Renal pelvis (tissue), 4 donors: ENCODE data around the gene CPT1A. TPM values are rescaled to one million over a fixed set of nuclear protein-coding genes. Genes with fewer than 3 reads are reported as not detected.
A peak's percentile ranks its signal among the peaks of the same experiment; 100 is the strongest.

ENCODE experiments used
- DNase-seq: peaks from one replicate; pipeline ENCODE4 v3.0.0-alpha.2; 2013
- polyA plus RNA-seq, 3 donors: library from polyadenylated mRNA; unstranded; fragments of 120-200 nt; gene quantifications; one replicate each; pipeline ENCODE4 v1.2.1, GENCODE V29; 2013; ENCODE audit not compliant: insufficient read length in 3 of 3

CPT1A gene
- polyA plus RNA-seq, 3 donors = 30.8 to 35.6 (median 35.4) TPM

GRCh38 chr11:68835749-68836148 lies 6.0 kb downstream of the CPT1A start:
- no peak for DNase-seq

- no peak for DNase-seq
Observed at GRCh38 chr11:68835328-68835727, 6.4 kb downstream of the CPT1A start.

DNA sequence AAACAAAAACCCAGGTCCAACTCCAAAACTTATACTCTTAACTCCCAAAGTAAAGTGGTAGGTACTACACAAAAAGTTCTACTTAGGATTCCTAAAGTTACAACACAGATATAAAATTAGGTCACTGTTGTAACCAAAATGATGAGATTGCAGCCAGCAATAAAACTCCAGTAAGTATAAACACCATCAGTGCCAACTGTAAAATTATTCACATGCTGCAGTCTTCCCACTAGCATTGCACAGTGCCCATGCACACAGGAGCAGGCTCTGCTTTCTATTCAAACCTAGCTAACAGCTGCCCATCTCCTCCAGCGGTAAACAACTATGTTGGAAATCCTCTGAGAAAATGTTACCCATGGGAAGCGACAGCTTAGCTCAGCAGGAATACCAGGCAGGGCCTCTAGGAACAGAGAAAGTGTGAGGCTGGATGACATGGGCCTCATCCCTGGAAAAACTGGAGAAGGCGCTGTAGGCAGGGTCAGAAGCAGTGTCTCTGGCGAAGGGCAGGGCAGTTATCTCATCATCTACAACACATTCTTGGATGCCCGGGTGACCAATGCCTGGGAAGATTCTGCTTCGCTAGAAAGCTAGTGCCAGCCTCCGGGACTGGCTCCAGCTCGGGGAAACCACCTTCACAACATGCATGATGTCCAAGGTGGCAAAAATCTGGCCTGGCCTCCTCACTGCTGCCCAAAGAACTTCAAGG lies 9.1 kb downstream of the CPT1A start:
- DNase-seq = no peak

- DNase-seq = no peak
Observed at GRCh38 chr11:68831124-68831523, 10.6 kb downstream of the CPT1A start.

GRCh38 chr11:68829581-68829980 lies 12.1 kb downstream of the CPT1A start:
- DNase-seq = no peak

GRCh38 chr11:68828957-68829356 lies 12.8 kb downstream of the CPT1A start:
- no peak for DNase-seq

- no peak for DNase-seq
Observed at GRCh38 chr11:68828155-68828931, 13.4 kb downstream of the CPT1A start.

GRCh38 chr11:68827733-68828132 lies 14.0 kb downstream of the CPT1A start:
- DNase-seq = no peak

- DNase-seq = no peak
Observed at GRCh38 chr11:68826726-68827125, 15.0 kb downstream of the CPT1A start.

DNA sequence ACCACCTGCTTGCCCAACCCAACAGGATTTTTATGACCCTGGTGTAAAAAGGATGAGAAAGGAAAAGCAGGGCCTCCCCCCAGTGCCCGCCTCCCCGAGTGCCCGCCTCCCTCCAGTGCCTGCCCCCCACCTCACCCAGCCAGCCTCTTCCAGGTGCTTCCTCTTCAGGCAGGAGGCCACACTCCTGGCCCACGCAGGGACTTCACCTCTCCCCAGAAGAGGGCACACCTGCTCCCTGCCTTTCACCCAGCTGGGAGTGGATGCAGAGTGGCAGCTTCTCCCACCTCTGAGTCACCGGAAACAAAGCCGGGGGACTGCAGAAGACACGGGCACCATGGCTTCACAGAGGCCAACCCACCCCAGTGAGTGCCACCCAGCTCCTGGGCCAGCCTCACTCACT lies 16.1 kb downstream of the CPT1A start:
- peak; percentile 15 for DNase-seq

DNA sequence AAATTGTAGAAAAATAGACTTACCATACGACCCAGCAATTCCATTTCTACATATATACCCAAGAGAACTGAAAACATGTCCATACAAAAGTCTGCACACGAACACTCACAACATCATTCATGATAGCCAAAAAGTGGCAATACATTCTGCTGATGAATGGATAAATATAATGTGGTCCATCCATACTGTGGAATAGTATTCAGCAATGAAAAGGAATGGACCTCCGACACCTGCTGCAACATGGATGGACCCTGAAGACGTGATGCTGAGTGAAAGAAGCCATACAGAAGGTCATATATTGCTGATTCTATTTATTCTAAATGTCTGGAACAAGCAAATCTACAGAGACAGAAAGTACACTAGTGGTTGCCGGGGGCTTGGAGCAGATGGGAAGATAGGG lies 19.2 kb downstream of the CPT1A start:
- DNase-seq = no peak

- no peak for DNase-seq
Observed at GRCh38 chr11:68821670-68822069, 20.0 kb downstream of the CPT1A start.

GRCh38 chr11:68819362-68819761 lies 22.4 kb downstream of the CPT1A start:
- DNase-seq = no peak

DNA sequence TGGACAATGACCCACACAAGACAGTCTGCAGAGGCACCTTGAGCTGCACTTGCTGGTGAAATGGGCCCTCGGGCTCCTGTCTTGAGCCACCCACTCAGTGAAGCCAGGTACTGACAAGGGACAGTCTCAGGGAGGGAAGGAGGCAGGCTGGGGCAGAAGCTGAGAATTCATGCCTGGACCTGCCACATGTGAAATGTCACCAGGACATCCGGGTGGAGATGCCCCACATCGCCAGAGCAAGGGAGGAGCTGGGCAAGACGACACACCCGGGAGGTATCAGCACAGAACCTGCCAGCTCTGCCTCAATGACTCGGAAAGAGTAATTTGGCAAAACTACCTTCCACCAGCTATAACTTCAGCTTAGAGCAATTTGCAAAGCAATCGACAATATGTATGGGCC lies 23.5 kb downstream of the CPT1A start:
- DNase-seq = no peak

DNA sequence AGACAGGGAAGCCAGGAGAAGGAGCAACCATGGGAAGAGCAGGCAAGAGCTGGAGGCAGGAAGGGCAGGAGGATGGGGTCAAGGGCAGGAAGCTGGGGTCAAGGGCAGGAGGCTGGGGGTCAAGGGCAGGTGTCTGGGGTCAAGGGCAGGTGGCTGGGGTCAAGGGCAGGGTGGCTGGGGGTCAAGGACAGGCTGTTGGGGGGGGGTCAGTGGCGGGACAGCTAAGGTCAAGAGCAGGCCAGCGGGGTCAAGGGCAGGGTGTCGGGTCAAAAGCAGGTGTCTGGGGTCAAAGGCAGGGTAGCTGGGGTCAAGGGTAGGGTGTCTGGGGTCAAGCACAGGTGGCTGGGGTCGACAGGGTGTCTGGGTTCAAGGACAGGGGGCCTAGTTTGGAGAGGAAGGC lies 24.2 kb downstream of the CPT1A start:
- DNase-seq = no peak

GRCh38 chr11:68816917-68817419 lies 24.7 kb downstream of the CPT1A start:
- DNase-seq = no peak

GRCh38 chr11:68816251-68816776 lies 25.4 kb downstream of the CPT1A start:
- DNase-seq = no peak

GRCh38 chr11:68813773-68814172 lies 27.9 kb downstream of the CPT1A start:
- no peak for DNase-seq

DNA sequence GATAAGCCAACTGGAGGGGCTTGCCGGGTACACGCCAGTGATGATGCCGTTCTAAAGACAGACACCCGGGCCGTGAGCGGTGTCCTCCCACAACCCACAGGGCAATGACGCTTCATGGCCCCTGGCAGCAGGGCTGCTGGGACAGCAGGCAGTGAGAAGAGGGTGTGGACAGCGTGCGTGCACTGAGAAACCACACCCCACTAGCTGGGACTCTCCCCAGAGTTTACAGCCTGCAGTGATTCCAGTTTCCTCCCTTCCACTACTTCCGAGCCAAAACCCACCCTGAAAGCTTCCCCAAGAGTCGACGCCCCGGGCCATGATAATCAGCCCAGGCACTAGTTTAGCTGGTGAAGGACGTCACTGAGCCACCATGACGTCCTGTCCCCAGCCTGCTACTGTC lies 29.2 kb downstream of the CPT1A start:
- DNase-seq = no peak

- no peak for DNase-seq
Observed at GRCh38 chr11:68810164-68810563, 31.6 kb downstream of the CPT1A start.

GRCh38 chr11:68809506-68809905 lies 32.2 kb downstream of the CPT1A start:
- DNase-seq = no peak

DNA sequence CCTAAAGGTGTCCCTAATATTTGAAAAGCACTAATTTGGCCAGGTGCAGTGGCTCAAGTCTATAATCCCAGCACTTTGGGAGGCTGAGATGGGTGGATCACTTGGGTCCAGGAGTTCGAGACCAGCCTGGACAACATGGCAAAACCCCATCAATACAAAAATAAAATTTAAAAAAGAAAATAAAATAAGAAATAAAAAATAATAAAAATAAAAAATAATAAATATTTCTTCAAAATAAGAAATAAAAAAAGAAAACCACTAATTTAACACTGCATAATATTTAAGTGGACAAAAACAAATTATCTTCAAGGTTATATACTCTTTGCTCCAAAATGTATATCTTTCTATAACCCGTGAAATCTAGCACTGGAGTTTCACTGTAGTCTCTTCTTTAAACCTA lies 32.9 kb downstream of the CPT1A start:
- DNase-seq = no peak
